Measurements from ENCODE around the gene ZNF407.

ZNF407 gene

GRCh38 chr18:74610860-74611259, 13.2 kb downstream of the ZNF407 start:
- no peaks in the 10 kb centered on the region for H3F3A ChIP-seq (ENCODE audit: insufficient read depth)
- H2AFZ ChIP-seq (ENCODE audit: low read depth, low read length, severe bottlenecking): no peak overlapping the region
- no peaks in the 10 kb centered on the region for H3K36me3 ChIP-seq (ENCODE audit: low read length)
- no peaks in the 10 kb centered on the region for H3K27me3 ChIP-seq (ENCODE audit: low read length)
- H3K4me2 ChIP-seq (ENCODE audit: low read depth, low read length, poor library complexity, severe bottlenecking): no peak overlapping the region
- H3K9me2 ChIP-seq (replicated peaks; ENCODE audit: insufficient read depth, low read length): no peaks in the 10 kb centered on the region
- H3K79me2 ChIP-seq (ENCODE audit: insufficient read depth, low read length): peaks cover 62% of the 10 kb centered on the region
- H4K20me1 ChIP-seq (ENCODE audit: low read depth, low read length): peaks cover 24% of the 10 kb centered on the region; the same call in 1 of the 2 replicates
- no peak overlapping the region for H3K9ac ChIP-seq (ENCODE audit: low read length)
- no peaks in the 10 kb centered on the region for H3K9me3 ChIP-seq (ENCODE audit: insufficient read depth, low read length)
- TF ChIP-seq CTCF (IDR thresholded peaks at IDR 0.05; ENCODE audit: insufficient read depth, low read length, poor library complexity, severe bottlenecking): no peak
- no peak for TF ChIP-seq EZH2phosphoT487 (conservative IDR thresholded peaks at IDR 0.05; ENCODE audit: low read length)
- no peak overlapping the region for H3K4me3 ChIP-seq (ENCODE audit: insufficient read depth, low read length, poor library complexity, severe bottlenecking)
- no peak overlapping the region for H3K27ac ChIP-seq (ENCODE audit: low read depth, low read length)

GRCh38 chr18:74611765-74612164, 14.1 kb downstream of the ZNF407 start:
- TF ChIP-seq CTCF (IDR thresholded peaks at IDR 0.05; ENCODE audit: insufficient read depth, low read length, poor library complexity, severe bottlenecking) (no peak), EZH2phosphoT487 (conservative IDR thresholded peaks at IDR 0.05; ENCODE audit: low read length) (no peak)
- no peaks in the 10 kb centered on the region for H3F3A ChIP-seq (ENCODE audit: insufficient read depth)
- H4K20me1 ChIP-seq (ENCODE audit: low read depth, low read length): peaks cover 23% of the 10 kb centered on the region; the same call in 1 of the 2 replicates
- no peaks in the 10 kb centered on the region for H3K9me3 ChIP-seq (ENCODE audit: insufficient read depth, low read length)
- no peak overlapping the region for H3K4me3 ChIP-seq (ENCODE audit: insufficient read depth, low read length, poor library complexity, severe bottlenecking)
- no peak overlapping the region for H3K27ac ChIP-seq (ENCODE audit: low read depth, low read length)
- peaks cover 53% of the 10 kb centered on the region for H3K79me2 ChIP-seq (ENCODE audit: insufficient read depth, low read length)
- no peaks in the 10 kb centered on the region for H3K9me2 ChIP-seq (replicated peaks; ENCODE audit: insufficient read depth, low read length)
- no peaks in the 10 kb centered on the region for H3K36me3 ChIP-seq (ENCODE audit: low read length)
- no peaks in the 10 kb centered on the region for H3K27me3 ChIP-seq (ENCODE audit: low read length)
- no peak overlapping the region for H2AFZ ChIP-seq (ENCODE audit: low read depth, low read length, severe bottlenecking)
- H3K4me2 ChIP-seq (ENCODE audit: low read depth, low read length, poor library complexity, severe bottlenecking): no peak overlapping the region
- H3K9ac ChIP-seq (ENCODE audit: low read length): no peak overlapping the region

- H3K9me2 ChIP-seq (replicated peaks; ENCODE audit: insufficient read depth, low read length): no peaks in the 10 kb centered on the region
- no peak overlapping the region for H2AFZ ChIP-seq (ENCODE audit: low read depth, low read length, severe bottlenecking)
- peaks cover 16% of the 10 kb centered on the region; the same call in 1 of the 2 replicates for H4K20me1 ChIP-seq (ENCODE audit: low read depth, low read length)
- H3K79me2 ChIP-seq (ENCODE audit: insufficient read depth, low read length): peaks cover 41% of the 10 kb centered on the region
- no peak overlapping the region for H3K4me3 ChIP-seq (ENCODE audit: insufficient read depth, low read length, poor library complexity, severe bottlenecking)
- H3K9me3 ChIP-seq (ENCODE audit: insufficient read depth, low read length): no peaks in the 10 kb centered on the region
- H3K27ac ChIP-seq (ENCODE audit: low read depth, low read length): no peak overlapping the region
- no peaks in the 10 kb centered on the region for H3K27me3 ChIP-seq (ENCODE audit: low read length)
- H3K4me2 ChIP-seq (ENCODE audit: low read depth, low read length, poor library complexity, severe bottlenecking): no peak overlapping the region
- no peak for TF ChIP-seq EZH2phosphoT487 (conservative IDR thresholded peaks at IDR 0.05; ENCODE audit: low read length)
- TF ChIP-seq CTCF (IDR thresholded peaks at IDR 0.05; ENCODE audit: insufficient read depth, low read length, poor library complexity, severe bottlenecking): no peak
- H3K9ac ChIP-seq (ENCODE audit: low read length): no peak overlapping the region
- no peaks in the 10 kb centered on the region for H3F3A ChIP-seq (ENCODE audit: insufficient read depth)
- no peaks in the 10 kb centered on the region for H3K36me3 ChIP-seq (ENCODE audit: low read length)
These were observed 15.7 kb downstream of the ZNF407 start for GRCh38 chr18:74613381-74613780.
